Measurements from ENCODE around the gene VSTM2B. TPM values are rescaled to one million over a fixed set of nuclear protein-coding genes. Genes with fewer than 3 reads are reported as not detected.
"Not testable (repeated sequence)": the region's sequence is repeated elsewhere in the genome, so short reads cannot be mapped to it uniquely, and the experiment has no call there.

VSTM2B gene
- total RNA-seq, 2 donors from 2014 or later, result not detected

DNA sequence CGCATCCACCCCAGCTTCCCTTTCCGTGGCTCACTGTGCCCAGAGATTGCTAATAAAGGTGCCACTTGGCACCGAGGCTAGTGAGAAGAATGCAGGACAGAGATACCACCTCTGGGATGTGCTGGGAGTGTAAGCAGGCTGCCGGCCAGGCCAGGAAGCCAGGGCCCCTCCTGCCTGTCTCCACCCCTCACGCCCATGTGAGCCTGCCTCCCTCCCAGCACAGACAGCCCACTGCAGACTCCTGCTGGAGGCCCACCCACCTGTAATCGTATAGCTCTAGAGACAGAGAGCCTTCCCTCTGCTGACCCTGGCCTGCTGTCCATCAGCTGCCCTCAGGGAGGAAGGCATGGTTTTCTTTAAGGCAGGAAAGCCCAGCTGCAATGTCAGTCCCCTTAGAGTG is 13.9 kb downstream of the VSTM2B start:
- ATAC-seq, result no peak

DNA sequence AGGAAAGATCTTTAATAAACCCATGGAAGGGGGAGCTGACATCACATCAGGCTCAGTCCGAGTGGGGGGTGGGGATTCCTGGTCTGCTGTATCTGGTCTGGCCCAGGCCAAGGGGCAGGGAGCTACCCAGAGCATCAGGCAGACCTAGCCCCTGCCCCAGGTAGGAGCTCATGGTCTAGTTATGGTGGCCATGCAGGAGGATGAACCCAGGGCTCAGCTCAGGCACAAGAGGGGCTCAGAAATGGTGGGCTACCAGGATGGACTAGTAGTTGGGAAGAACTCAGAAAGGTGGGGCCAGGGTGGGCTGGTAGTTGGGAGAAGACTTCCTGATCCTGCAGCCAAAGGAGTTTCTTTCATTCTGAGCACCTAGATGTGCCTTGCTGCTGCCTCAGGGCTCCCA is 14.3 kb downstream of the VSTM2B start:
- DNase-seq (no peak), ATAC-seq (no peak)
- intact Hi-C loops (cut with DNase I), result no loop called here

More for the DNA sequence above, 13.9 kb downstream of the VSTM2B start:
- intact Hi-C loops (cut with DNase I), result no loop called here
- DNase-seq, result no peak

DNA sequence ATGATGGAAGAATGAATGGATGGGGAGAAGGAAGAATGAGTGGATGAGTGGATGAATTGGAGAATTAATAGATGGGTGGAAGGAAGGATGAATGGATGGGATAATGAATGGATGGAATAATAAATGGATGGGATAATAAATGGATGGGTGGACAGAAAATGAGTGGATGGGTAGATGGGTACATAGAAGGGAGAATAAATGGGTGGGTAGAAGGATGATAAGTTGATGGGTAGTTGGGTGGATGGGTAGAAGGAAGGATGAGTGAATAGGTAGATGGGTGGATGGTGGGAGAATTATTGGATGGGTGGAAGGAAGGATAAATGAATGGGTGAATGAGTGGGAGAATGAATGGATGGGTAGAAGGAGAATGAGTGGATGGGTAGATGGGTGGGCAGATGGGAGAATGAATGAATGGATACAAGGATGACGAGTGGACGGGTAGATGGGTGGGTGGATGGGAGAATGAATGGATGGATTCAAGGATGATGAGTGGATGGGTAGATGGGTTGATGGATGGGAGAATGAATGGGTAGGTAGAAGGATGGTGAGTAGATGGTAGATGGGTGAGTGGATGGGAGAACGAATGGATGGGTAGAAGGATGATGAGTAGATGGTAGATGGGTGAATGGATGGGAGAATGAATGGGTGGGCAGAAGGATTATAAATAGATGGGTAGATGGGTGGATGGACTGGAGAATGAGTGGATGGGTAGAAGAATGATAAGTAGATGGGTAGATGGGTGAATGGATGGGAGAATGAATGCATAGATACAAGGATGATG is 15.9 kb downstream of the VSTM2B start:
- no peak for ATAC-seq
- no peak for DNase-seq
- intact Hi-C loops (cut with DNase I), result no loop called here

DNA sequence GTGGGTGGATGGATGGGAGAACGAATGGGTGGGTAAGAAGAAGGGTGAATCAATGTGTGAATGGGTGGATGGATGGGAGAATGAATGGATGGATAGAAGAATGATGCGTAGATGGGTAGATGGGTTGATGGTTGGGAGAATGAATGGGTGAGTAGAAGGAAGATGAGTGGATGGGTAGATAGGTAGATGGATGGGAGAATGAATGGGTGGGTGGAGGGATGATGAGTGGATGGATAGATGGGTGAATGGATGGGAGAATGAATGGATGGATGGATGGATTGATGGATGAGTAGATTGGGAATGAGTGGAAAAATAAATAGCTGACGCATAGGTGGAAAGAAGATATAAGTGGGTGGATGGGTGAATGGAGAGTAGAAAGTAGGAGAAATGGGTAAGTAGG is 16.5 kb downstream of the VSTM2B start:
- DNase-seq (no peak), ATAC-seq (no peak)
- intact Hi-C loops (cut with DNase I), result no loop called here

DNA sequence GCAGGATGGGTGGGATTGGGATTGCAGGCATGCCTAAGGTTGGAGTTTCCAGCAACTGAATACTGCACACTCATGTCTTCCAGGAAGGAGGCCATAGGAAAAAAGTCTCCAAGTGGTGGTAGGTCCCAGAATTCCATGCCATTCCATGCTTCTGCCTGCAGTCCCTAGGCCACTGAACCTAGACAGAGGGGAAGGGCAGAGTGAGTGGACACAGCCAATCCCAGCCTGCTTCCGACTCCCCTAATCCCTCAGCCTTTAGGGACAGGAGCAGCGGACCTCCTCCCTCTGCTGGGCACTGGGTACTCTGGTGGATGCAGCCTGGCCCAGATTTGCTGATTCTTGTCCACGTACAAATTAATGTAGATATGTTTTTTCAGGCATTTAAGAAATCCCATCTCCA is 17.0 kb downstream of the VSTM2B start:
- DNase-seq, result no peak

DNA sequence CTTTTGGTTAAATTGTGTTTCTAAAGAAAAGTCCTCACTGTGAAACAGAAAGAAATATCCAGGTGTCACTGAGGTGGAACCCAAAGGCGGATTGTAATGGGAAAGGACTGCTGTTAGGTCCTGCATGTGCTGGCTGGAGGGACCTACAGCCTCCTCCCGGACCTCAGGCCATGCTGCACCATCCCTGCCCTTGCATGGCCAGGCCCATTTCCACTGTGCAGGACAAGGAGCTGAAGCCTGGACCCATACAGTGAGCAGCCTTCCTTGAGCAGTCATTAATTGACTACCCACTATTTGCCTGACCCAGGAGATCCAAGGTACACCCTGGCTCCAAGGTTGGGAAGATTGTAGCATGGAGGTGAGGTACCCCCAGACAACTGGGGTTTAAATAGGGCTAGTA is 17.6 kb downstream of the VSTM2B start:
- DNase-seq, result no peak
- no peak for ATAC-seq
- intact Hi-C loops (cut with DNase I), result no loop called here

More for the DNA sequence above, 17.0 kb downstream of the VSTM2B start:
- no peak for ATAC-seq
- intact Hi-C loops (cut with DNase I), result no loop called here

DNA sequence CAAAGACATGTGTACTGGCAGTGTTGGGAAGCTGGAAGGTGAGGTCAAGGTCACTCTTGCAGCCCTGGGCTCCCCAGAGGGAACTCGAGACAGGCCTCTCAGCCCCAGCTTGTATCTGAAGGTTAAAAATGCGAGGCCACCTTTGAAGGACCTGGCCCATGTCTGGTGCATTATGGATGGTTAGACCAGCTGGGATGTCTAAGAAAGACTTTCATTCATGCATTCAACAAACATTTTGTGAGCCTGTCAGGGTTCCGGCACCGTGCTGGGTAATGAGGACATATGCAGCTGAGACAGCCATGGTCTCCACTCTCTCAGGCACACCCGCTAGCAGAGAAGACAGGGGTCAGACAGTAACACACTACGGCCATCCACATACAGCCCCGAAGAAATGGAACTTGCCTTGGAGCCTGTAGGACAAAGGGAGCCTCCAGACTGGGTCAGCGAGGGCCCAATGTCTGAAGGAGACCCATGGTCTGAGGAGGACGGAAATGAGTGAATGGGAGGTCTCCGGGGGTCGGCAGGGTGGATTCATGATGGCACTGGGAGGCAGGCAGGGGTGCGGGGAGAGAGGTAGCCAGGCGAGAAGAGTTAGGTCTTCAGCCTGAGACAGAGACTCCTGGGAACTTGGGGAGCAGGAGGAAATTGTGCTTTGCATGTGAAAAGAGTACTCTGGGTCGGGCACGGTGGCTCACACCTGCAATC is 19.0 kb downstream of the VSTM2B start:
- DNase-seq, result no peak
- no peak for ATAC-seq

DNA sequence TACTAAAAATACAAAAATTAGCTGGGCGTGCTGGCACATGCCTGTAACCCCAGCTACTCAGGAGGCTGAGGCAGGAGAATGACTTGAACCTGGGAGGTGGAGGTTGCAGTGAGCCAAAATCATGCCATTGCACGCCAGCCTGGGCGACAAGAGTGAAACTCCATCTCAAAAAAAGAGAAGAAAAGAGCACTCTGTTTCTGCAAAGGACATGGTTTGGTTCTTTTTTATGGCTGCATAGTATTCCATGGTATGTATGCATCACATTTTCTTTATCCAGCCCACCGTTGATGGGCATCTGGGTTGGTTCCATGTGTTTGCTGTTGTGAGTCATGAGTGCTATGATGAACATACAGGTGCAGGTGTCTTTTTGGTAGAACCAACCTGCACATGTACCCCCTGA is 19.7 kb downstream of the VSTM2B start:
- intact Hi-C loops (cut with DNase I); ATAC-seq; DNase-seq: not testable (repeated sequence)

More for the DNA sequence above, 19.0 kb downstream of the VSTM2B start:
- intact Hi-C loops (cut with DNase I), result no loop called here

DNA sequence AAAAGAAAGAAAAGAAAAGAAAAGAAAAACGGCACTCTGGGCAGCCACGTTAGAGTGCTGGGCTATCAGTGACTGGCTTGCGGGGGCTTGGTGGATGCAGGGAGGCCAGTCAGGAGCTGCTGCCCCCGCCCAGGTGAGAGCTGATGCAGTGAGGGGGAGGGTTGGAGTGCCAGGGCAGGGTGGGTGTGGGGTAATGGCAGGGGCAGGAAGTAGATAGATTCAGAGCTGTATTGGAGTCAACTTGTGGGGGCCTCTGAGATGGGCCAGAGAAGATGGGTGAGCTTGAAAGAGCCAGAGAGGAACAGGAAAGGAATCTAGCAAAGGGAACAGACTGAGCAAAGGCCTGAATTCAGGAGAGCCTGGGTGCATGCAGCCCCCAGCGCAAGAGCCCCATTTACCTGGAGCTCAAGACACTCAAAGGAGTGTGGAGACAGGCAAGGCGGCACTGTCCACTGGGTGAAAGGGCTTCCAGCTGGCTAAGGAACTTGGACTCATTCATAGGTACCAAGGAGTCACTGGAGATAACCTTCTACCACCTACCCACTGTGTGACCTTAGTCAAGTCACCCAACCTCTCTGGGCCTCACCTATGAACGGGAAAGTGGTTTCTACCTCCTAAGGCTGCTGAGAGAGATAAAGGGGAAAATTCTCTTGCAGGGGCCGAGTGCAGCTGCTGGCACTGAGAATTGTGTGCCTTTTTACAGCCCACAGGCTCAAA is 20.2 kb downstream of the VSTM2B start:
- intact Hi-C loops (cut with DNase I), result no loop called here
- DNase-seq (no peak), ATAC-seq (no peak)

DNA sequence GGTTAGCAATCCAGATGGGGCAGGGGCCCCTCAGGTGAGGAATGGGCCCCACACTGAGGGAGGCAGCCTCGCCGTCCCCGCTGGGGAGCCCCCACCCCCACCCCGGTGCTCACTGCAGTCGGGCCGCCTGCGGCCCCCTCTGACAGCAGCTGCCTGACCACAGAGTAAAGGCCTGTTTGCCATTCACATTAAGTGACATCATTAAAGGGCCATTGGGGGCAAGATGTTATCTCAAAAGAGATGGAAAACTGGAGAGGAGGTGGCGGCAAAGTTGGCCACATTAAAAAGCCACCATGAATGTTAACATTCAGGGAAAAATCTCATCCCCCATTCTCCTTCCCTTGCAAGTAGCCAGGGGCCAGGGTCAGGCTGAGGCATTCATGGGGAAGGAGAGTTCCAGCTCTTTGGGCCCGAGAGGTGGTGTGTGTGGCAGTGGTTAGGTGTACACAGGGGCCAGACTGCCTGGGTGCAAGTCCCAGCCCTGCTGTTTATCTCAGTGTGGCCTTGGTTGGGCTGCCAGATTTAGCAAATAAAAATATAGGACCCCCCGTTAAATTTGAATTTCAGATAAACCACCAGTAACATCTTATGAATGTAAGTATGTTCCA is 20.9 kb downstream of the VSTM2B start:
- intact Hi-C loops (cut with DNase I), result no loop called here

DNA sequence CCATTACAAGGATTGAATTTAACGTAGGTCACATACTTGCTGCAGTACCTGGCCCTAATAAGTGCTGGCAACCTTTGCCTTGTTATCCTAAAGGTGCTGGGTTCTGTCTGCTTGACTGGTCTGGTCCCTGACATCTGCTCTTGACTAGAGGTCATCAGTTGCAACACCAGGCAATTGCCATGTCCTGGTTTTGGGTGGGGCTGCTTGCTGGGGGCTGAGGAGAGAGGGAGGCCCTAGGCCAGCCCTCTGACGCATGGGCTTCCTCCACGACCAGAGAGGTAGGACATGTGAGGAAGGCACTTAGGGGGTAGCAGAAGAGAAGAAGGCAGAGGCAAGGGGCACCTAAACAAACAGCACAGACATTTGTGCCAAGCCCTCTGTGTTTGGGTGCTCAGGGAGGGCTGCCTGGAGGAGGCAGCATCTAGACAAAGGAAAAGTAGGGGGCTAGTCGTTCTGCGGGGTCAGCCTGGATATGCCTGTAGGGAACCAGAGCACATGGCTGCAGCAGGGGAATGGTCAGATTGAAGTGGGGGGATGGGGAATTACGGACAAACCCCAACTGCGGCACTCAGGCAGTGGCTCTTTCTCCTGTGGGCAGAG is 21.7 kb downstream of the VSTM2B start:
- intact Hi-C loops (cut with DNase I), result no loop called here
- ATAC-seq (no peak), DNase-seq (no peak)

More for the DNA sequence above, 20.9 kb downstream of the VSTM2B start:
- DNase-seq (no peak), ATAC-seq (no peak)

DNA sequence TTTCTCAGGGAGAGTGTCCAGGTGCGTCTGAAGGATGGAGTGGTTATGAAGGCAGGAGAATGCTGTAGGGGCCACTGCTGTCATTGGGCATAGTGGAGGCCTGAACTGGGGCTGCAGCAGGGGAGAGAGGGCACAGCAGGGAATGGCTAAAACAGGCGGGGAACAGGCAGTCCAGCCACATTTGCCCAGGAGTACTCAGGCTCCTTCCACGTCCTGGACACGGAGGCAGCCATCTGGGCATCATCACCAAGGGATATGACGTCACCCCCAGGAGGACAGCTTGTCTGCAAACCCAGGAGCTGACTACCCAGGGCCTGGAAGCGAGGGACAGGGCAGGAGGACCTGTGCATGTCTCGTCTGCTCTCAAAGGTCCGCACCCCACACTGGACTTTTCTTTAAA is 22.2 kb downstream of the VSTM2B start:
- DNase-seq, result no peak

DNA sequence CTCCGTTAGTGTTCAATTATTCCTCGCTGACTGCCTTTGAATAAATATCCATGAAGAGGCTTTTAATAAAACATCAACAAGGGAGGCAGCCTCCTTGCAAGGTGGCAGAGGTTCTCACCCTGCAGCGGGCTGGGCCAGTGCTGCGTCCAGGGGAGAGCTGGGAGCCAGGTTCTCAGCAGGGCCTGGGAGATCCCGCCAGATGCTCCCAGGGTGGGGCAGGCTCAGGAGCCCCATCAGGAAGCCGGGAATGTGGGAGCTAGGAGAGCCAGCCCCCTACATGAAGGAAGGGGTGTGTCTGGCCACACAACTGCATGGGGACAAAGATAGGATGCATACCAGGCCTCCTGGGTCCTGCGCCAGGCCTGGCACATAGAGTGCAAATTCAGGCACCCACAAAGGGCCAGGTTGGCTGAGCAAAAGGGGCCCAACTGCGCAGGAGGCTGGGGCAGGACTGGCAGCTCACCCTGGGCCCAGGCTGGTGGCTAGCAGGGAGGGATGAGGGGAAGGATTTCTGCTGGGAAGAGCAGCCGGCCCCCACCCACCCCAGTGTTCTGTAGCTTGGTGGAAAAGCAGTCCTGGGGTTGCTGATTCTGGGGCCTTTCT is 22.8 kb downstream of the VSTM2B start:
- intact Hi-C loops (cut with DNase I), result no loop called here
- no peak for ATAC-seq
- no peak for DNase-seq

More for the DNA sequence above, 22.2 kb downstream of the VSTM2B start:
- intact Hi-C loops (cut with DNase I), result no loop called here
- no peak for ATAC-seq

DNA sequence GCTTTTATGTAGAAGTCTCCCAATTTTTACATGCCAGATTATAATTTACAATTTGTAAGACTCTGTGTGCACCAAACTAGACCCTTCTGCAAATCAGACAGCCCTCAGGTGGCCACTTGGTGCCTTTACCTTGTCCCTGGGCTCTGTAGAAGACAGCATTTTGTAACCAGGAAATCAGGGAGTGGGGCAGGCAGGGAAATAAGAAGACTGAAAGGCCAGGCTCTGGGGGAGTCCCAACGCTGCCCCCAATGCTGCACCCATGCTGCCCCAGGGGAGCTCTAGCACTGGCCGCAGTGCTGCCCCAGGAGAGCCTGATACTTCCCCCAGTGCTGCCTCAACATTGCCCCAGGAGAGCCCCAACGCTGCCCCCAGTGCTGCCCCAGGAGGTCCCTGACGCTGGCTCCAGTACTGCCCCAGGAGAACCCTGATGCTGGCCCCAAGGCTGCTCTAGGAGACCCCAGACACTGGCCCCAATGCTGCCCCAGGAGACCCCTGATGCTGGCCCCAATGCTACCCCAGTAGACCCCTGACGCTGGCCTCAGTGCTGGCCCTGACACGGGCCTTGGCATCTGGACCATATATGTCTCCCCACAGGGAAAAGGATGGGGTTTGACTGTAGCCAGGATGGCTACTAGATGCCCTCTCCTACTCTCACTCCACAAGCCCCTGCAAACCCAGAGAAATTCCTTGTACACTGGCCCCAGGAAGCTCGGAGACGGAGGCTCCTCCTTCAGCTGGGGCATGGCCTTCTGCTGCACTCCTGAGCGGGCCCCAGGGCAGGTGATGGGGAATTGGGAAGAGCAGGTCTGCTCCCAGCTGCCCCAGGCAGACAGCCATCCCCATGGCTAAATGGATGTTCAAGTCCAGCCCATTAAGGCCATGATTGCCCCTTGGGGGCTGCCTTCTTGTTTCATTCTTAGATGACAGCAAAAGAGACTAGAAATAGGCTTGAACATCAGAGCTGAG is 23.6 kb downstream of the VSTM2B start:
- intact Hi-C loops (cut with DNase I), result no loop called here
- DNase-seq (no peak), ATAC-seq (no peak)

DNA sequence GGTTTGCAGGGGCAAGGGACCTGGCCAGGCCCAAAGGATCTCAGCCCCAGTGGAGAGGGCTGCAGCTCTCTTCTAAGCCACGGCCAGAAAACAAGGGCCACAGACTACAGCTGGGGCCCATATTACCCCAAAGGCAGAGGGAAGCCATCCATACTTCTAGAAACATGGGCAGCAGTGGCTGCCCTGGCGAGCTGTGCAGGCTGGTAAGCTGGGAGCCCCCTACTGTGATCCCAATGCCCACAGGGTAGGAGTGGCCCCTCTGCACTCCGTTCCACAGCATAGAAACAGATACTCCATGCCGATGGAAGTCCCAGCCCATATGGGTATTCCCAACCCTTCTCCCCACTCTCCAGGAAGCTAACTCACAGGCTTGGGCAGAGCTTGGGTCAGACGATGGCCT is 25.1 kb downstream of the VSTM2B start:
- intact Hi-C loops (cut with DNase I), result no loop called here
- ATAC-seq (no peak), DNase-seq (no peak)

DNA sequence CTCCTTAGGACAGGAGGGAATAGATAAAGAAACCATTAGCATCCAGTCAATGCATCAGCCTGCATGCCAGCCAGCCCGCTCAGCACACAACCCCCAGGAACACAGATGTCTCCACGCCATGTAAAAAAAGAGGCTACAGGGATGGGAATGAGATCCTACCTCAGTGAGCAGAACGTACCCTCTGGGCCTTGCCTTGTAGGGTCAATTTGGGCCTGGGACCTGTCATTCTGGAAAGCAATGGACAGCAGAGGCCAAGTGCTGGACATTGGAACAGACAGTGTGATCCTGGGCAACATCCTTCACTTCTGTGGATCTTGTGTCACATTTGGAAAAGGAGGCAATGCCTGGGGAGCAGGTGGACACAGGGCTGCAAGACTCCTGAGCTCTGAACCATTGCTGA is 26.0 kb downstream of the VSTM2B start:
- DNase-seq (no peak), ATAC-seq (no peak)
- intact Hi-C loops (cut with DNase I), result no loop called here

DNA sequence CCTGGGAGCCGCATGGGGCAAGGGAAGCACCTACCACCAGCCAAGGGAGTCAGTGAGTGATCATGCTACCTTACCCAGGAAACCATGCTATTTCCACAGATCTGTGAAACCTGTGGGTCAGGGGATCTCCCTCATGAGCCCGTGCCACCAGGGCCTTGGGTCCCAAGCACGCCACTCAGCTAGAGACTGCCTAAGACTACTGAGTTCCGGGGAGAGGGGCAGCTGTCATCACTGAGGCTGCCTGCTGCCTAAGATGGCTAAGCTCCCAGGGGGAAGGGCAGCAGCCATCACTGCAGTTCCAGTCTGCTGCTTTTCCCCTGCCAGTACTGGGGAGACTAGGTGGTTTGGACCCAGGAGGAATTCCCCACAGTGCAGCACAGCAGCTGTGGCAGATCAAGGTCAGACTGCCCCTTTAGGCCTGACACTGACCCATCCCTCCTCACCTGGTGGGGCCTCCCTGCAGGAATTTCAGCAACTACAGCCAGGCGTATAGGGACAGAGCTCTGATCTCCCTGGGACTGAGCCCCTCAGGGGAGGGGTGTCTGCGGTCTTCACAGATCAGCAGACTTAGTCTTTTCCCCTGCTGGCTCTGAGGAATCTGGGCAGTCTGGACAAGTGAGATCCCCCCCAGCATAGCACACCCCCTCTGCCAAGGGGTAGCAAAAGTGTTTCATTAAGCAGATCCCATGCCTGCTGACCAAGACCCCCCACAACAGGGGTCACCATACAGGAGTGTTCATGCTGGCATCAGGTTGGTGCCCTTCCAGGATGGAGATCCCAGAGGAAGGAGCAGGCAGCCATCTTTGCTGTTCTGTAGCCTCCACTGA is 26.9 kb downstream of the VSTM2B start:
- intact Hi-C loops (cut with DNase I), result no loop called here
- ATAC-seq (no peak), DNase-seq (no peak)
